Adrenal gland (tissue), 5 donors: ENCODE results near the gene GALK2.

Experiments used
- POLR2A ChIP-seq, 2 donors: fragments of 450-650 bp; IDR thresholded peaks; one replicate each; pipeline ENCODE4 v1.6.1; 2017; ENCODE audit warnings: antibody characterized with exemption in 2 of 2, mild to moderate bottlenecking in 2 of 2, moderate library complexity in 1 of 2
- TF ChIP-seq, protein P1 (sequence below), 6 experiments: fragments of 450-650 bp in 4 of 6; fragments of 200-600 bp in 2 of 6; sonication (generic) in 1 of 6; IDR thresholded peaks; 1 replicate in 5 of 6; 2 replicates in 1 of 6; pipeline versions ENCODE4 v1.5.1 to v1.8.0; 2016 to 2021; ENCODE audit warnings: antibody characterized with exemption in 6 of 6, mild to moderate bottlenecking in 2 of 6, moderate library complexity in 1 of 6
- donor health status: DM: no; HTN: no; CAD: no.

DNA sequence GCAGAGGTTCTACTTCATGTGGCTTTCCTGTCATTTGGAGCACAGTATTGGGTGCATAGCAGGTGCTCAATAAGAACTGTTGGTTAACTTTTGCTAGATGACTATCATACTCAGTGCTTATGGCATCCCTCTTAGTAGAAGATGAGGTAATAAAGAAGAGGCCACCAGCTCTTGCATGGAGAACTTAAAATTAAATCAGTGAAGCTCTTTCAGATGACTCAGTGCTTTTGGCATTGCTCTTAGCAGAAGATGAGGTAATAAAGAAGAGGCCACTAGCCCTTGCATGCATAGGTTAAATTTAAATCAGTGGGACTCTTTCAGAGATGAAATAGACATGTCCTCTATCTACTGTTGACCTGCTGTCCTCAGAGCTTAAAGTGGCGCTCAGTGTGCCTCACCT is 143.6 kb downstream of the GALK2 start:
- TF ChIP-seq POLR2A (IDR thresholded peaks at IDR 0.05): no peak
- TF ChIP-seq, protein P1, sequence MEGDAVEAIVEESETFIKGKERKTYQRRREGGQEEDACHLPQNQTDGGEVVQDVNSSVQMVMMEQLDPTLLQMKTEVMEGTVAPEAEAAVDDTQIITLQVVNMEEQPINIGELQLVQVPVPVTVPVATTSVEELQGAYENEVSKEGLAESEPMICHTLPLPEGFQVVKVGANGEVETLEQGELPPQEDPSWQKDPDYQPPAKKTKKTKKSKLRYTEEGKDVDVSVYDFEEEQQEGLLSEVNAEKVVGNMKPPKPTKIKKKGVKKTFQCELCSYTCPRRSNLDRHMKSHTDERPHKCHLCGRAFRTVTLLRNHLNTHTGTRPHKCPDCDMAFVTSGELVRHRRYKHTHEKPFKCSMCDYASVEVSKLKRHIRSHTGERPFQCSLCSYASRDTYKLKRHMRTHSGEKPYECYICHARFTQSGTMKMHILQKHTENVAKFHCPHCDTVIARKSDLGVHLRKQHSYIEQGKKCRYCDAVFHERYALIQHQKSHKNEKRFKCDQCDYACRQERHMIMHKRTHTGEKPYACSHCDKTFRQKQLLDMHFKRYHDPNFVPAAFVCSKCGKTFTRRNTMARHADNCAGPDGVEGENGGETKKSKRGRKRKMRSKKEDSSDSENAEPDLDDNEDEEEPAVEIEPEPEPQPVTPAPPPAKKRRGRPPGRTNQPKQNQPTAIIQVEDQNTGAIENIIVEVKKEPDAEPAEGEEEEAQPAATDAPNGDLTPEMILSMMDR (IDR thresholded peaks at IDR 0.05): no peak
